GM10248 (cell line): ENCODE measurements around the gene RPRM.
"Not testable (repeated sequence)": the region's sequence is repeated elsewhere in the genome, so short reads cannot be mapped to it uniquely, and the experiment has no call there.

Experiments
- CTCF ChIA-PET: fragments of 300-600 bp; sonication (Branson Sonifier 250); formaldehyde crosslinking; extraction: SDS; loops from one replicate; lab custom pipeline; 2021; ENCODE audit warnings: antibody characterized with exemption; lab: Yijun Ruan, JAX
- POLR2A ChIA-PET: fragments of 350-650 bp; sonication (Branson Sonifier 250); formaldehyde crosslinking; extraction: SDS; loops from one replicate; lab custom pipeline; 2020; ENCODE audit warnings: antibody characterized with exemption; lab: Yijun Ruan, JAX
- DNase-seq: peaks from one replicate; pipeline ENCODE4 v3.0.0; 2012; ENCODE audit errors: extremely low spot score
- TF ChIP-seq, protein P1 (sequence below): IDR thresholded peaks from 2 replicates; pipeline ENCODE4 v1.5.1; 2012; ENCODE audit warnings: mild to moderate bottlenecking, low read depth; ENCODE audit errors: extremely low read depth, missing control alignments, control extremely low read depth

Gene RPRM

DNA sequence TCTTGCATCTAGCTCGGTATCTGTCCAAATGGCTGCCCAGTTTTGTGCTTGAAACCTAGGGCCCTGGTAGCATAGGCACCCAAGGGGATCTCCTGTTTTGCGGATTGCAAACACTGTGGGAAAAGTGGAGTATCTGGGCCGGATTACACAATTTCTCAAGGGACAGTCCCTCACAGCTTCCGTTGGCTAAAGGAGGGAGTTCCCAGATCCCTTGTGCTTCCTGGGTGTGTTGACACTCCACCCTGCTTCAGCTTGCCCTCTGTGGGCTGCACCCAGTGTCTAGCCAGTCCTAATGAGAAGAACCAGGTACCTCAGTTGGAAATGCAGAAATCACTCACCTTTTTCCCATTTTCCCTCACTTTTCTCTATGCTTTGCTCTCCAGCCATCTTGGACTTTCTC is 35.5 kb downstream of the RPRM start:
- CTCF ChIA-PET: no interaction called here
- TF ChIP-seq, protein P1, sequence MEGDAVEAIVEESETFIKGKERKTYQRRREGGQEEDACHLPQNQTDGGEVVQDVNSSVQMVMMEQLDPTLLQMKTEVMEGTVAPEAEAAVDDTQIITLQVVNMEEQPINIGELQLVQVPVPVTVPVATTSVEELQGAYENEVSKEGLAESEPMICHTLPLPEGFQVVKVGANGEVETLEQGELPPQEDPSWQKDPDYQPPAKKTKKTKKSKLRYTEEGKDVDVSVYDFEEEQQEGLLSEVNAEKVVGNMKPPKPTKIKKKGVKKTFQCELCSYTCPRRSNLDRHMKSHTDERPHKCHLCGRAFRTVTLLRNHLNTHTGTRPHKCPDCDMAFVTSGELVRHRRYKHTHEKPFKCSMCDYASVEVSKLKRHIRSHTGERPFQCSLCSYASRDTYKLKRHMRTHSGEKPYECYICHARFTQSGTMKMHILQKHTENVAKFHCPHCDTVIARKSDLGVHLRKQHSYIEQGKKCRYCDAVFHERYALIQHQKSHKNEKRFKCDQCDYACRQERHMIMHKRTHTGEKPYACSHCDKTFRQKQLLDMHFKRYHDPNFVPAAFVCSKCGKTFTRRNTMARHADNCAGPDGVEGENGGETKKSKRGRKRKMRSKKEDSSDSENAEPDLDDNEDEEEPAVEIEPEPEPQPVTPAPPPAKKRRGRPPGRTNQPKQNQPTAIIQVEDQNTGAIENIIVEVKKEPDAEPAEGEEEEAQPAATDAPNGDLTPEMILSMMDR: no peak
- no peak for DNase-seq
- POLR2A ChIA-PET: no interaction called here

DNA sequence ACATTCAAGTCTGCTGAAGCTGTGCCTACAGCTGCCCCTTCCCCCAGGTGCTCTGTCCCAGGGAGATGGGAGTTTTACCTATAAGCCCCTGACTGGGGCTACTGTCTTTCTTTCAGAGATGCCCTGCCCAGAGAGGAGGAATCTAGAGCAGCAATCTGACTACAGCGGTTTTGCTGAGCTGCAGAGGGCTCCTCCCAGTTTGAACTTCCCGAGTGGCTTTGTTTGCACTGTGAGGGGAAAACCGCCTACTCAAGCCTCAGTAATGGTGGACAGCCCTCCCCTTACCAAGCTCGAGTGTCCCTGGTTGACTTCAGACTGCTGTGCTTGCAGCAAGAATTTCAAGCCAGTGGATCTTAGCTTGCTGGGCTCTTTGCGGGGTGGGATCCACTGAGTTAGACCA is 35.9 kb downstream of the RPRM start:
- CTCF ChIA-PET, POLR2A ChIA-PET: not testable (repeated sequence)

DNA sequence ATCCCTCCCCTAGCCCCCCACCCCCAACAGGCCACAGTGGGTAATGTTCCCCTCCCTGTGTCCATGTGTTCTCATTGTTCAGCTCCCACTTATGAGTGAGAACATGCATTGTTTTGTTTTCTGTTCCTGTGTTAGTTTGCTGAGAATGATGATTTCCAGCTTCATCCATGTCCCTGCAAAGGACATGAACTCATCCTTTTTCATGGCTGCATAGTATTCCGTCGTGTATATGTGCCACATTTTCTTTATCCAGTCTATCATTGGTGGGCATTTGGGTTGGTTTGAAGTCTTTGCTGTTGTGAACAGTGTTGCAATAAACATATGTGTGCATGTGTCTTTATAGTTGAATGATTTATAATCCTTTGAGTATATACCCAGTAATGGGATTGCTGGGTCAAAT is 38.5 kb downstream of the RPRM start:
- POLR2A ChIA-PET, CTCF ChIA-PET, DNase-seq: not testable (repeated sequence)

More for the DNA sequence above, 35.9 kb downstream of the RPRM start:
- not testable (repeated sequence) for DNase-seq

DNA sequence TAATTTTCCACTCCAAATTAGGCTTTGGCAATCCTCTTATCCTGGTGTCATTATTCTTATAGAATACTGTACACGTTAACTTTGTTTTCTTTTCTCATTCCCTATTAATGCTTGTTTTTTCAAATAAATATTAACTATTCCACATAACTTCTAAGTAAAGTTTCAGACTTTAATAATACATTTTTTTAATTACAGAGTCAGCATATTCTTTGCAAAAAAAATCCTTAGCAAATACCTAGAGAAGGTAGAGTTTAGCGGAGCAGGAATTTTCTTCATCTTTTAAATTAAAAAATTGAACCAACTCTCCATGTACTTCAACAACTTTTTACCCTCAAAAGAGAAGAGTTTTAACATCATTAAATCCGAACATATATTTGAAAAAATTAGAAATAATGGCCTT is 45.2 kb downstream of the RPRM start:
- CTCF ChIA-PET: no interaction called here
- POLR2A ChIA-PET: no interaction called here
- no peak for DNase-seq
- TF ChIP-seq, protein P1: no peak

DNA sequence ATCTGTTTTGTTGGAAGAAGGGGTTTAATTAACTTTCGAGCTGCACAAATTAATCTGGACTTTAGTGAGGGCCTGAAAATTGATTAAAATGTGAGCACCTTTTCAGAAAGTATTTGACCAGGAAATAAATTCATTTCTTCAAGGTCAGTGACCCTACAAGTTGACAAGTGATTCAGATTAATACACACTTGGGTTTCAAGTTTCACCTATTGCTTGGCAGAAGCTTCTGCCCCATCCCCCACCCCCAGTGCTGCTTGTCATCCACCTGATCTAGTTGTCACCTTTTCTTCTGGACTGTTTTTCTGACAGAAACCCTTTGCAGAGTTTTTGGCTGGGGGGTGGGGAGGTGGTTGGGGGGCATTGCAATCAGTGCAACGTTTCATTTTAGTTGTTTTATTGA is 46.2 kb downstream of the RPRM start:
- TF ChIP-seq, protein P1: no peak
- POLR2A ChIA-PET: no interaction called here
- CTCF ChIA-PET: no interaction called here
- no peak for DNase-seq

DNA sequence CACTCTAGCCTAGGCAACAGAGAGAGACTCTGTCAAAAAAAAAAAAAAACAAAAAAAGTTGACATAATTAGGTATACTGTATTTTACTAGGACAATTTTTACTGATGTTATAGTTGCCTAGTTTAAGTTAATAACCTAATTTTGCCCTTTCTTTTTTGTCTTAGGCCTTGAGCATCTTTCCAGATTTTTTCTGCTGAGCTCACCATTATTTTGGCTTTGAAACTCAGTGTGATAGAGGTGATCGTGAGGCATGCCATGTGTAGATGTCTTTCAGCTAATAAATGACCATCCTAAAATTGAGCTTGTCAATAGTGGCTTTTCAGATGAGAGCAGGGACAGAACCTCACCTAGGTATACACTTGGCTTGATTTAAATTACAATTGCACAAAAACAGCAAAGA is 47.4 kb downstream of the RPRM start:
- ChIA-PET CTCF (interaction anchor here (1.3 kb wide), 1 partner anchor 16 kb away, joined by 3 read pairs; no protein-coding TSS in a partner anchor), POLR2A (no interaction called here)
- TF ChIP-seq, protein P1: no peak
- DNase-seq: no peak
